ENCODE results near the gene FLRT2. TPM values are rescaled to one million over a fixed set of nuclear protein-coding genes. Genes with fewer than 3 reads are reported as not detected.

FLRT2 gene
- total RNA-seq, 1 experiment from 2014 or later = 0.43 TPM

DNA sequence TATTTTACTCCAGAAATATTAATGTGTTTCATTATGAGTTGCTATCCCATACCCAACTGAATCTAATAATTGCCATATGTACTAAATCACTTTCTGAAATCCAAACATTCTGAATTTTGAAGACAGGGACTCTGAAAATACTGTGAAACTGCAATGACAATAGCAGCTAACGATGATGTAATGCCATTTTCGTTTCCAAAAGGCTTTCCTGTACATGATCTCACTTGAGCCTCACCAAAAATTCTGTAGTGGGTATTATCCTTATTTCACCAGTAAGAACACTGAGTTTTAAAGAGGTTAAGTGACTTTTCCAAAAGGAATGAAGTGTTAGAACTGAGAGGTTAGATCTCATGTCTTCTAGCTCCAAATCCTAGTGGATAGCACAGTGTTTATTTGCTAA, 133.3 kb downstream of the FLRT2 start:
- H3K27me3 Mint-ChIP-seq (ENCODE audit: insufficient read depth, unreplicated experiment) = peaks cover 7% of the 10 kb centered on the region
- no peaks in the 10 kb centered on the region for H3K4me1 Mint-ChIP-seq (ENCODE audit: low read depth, unreplicated experiment)
- BruUV-seq (replicated peaks) = no TSS peak
- TF ChIP-seq, protein P1, sequence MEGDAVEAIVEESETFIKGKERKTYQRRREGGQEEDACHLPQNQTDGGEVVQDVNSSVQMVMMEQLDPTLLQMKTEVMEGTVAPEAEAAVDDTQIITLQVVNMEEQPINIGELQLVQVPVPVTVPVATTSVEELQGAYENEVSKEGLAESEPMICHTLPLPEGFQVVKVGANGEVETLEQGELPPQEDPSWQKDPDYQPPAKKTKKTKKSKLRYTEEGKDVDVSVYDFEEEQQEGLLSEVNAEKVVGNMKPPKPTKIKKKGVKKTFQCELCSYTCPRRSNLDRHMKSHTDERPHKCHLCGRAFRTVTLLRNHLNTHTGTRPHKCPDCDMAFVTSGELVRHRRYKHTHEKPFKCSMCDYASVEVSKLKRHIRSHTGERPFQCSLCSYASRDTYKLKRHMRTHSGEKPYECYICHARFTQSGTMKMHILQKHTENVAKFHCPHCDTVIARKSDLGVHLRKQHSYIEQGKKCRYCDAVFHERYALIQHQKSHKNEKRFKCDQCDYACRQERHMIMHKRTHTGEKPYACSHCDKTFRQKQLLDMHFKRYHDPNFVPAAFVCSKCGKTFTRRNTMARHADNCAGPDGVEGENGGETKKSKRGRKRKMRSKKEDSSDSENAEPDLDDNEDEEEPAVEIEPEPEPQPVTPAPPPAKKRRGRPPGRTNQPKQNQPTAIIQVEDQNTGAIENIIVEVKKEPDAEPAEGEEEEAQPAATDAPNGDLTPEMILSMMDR (IDR thresholded peaks at IDR 0.05; ENCODE audit: insufficient read depth in 1 of 2, low read depth in 1 of 2, low read length in 1 of 2, severe bottlenecking in 1 of 2, unreplicated experiment in 1 of 2) = no peak
- Histone ChIP-seq H3K9me3 (no peaks in the 10 kb centered on the region), H3K36me3 (ENCODE audit: control insufficient read depth, insufficient read depth, low read length) (no peaks in the 10 kb centered on the region), H3K27me3 (replicated peaks; ENCODE audit: control insufficient read depth, insufficient read depth, low read length) (no peaks in the 10 kb centered on the region), H3K4me1 (no peaks in the 10 kb centered on the region), H3K4me3 (ENCODE audit: low read depth, low read length) (no peak overlapping the region)
- DNase-seq = no peak
- H3K4me3 Mint-ChIP-seq (ENCODE audit: unreplicated experiment) = no peak overlapping the region
- intact Hi-C loops (cut with micrococcal nuclease; ENCODE audit: unreplicated experiment) = no loop called here
- POLR2A ChIA-PET = no interaction called here
- no peaks in the 10 kb centered on the region for H3K9me3 Mint-ChIP-seq (ENCODE audit: unreplicated experiment)
- H3K36me3 Mint-ChIP-seq (ENCODE audit: insufficient read depth, unreplicated experiment) = no peaks in the 10 kb centered on the region
- CTCF ChIA-PET = interaction anchor here (0.6 kb wide), 1 partner anchor 51 kb away, joined by 6 read pairs; no protein-coding TSS in a partner anchor
- no peak overlapping the region for H3K27ac Mint-ChIP-seq (ENCODE audit: unreplicated experiment)

DNA sequence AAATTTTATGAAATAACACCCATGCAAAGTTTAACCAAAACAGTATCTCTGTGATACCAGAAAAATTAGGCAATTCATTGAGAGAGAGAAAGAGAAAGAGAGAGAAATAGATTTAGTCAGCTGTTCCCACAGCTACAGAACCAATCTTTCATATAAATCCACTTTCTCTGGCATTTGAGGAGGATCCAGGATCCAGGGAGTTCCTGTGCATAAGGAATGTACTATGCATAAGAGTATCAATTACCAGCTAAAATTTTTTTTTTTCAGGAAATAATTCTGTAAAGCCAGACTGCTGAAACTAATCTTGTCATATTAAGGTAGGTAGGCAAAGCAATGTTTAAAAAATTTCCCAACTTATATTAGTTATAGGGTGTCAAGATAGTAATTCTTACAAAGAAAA, 133.7 kb downstream of the FLRT2 start:
- ChIA-PET POLR2A (no interaction called here), CTCF (interaction anchor here (0.6 kb wide), 1 partner anchor 52 kb away, joined by 6 read pairs; no protein-coding TSS in a partner anchor)
- H3K27me3 ChIP-seq (replicated peaks; ENCODE audit: control insufficient read depth, insufficient read depth, low read length) = no peaks in the 10 kb centered on the region
- H3K27me3 Mint-ChIP-seq (ENCODE audit: insufficient read depth, unreplicated experiment) = peaks cover 7% of the 10 kb centered on the region
- H3K4me3 ChIP-seq (ENCODE audit: low read depth, low read length) = no peak overlapping the region
- no peak overlapping the region for H3K4me3 Mint-ChIP-seq (ENCODE audit: unreplicated experiment)
- TF ChIP-seq, protein P1 (IDR thresholded peaks at IDR 0.05; ENCODE audit: insufficient read depth in 1 of 2, low read depth in 1 of 2, low read length in 1 of 2, severe bottlenecking in 1 of 2, unreplicated experiment in 1 of 2) = no peak
- H3K4me1 Mint-ChIP-seq (ENCODE audit: low read depth, unreplicated experiment) = no peaks in the 10 kb centered on the region
- intact Hi-C loops (cut with micrococcal nuclease; ENCODE audit: unreplicated experiment) = no loop called here
- no peaks in the 10 kb centered on the region for H3K9me3 ChIP-seq
- H3K36me3 ChIP-seq (ENCODE audit: control insufficient read depth, insufficient read depth, low read length) = no peaks in the 10 kb centered on the region
- no TSS peak for BruUV-seq (replicated peaks)
- H3K27ac Mint-ChIP-seq (ENCODE audit: unreplicated experiment) = no peak overlapping the region
- no peaks in the 10 kb centered on the region for H3K4me1 ChIP-seq
- no peak for DNase-seq
- no peaks in the 10 kb centered on the region for H3K9me3 Mint-ChIP-seq (ENCODE audit: unreplicated experiment)
- no peaks in the 10 kb centered on the region for H3K36me3 Mint-ChIP-seq (ENCODE audit: insufficient read depth, unreplicated experiment)

DNA sequence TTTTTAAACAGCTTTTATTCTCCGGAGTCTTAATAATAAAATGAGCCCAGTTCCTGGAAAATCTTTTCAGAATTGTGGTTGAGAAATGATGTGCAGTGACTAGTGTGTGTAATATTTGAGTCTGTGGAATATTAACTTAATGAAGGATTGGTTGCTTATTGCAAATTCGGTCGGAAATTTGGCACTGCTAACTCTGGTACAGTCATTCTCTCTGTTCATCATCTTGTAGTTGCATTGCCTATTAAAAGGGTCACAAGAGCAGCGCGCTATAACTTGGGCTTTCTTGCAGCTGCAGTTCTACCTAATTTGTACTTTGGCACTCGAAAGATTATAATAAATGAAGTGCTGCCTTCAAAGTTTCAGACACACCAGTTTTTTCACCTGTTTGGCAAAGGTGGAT, 146.0 kb downstream of the FLRT2 start:
- Mint-ChIP-seq H3K9me3 (ENCODE audit: unreplicated experiment) (no peaks in the 10 kb centered on the region), H3K27ac (ENCODE audit: unreplicated experiment) (no peak overlapping the region), H3K4me1 (ENCODE audit: low read depth, unreplicated experiment) (no peaks in the 10 kb centered on the region), H3K27me3 (ENCODE audit: insufficient read depth, unreplicated experiment) (no peaks in the 10 kb centered on the region), H3K36me3 (ENCODE audit: insufficient read depth, unreplicated experiment) (no peaks in the 10 kb centered on the region), H3K4me3 (ENCODE audit: unreplicated experiment) (no peak overlapping the region)
- CTCF ChIA-PET = no interaction called here
- DNase-seq = no peak
- no peaks in the 10 kb centered on the region for H3K27me3 ChIP-seq (replicated peaks; ENCODE audit: control insufficient read depth, insufficient read depth, low read length)
- BruUV-seq (replicated peaks) = no TSS peak
- no peaks in the 10 kb centered on the region for H3K36me3 ChIP-seq (ENCODE audit: control insufficient read depth, insufficient read depth, low read length)
- no peak overlapping the region for H3K4me3 ChIP-seq (ENCODE audit: low read depth, low read length)
- no peaks in the 10 kb centered on the region for H3K9me3 ChIP-seq
- TF ChIP-seq, protein P1 (IDR thresholded peaks at IDR 0.05; ENCODE audit: insufficient read depth in 1 of 2, low read depth in 1 of 2, low read length in 1 of 2, severe bottlenecking in 1 of 2, unreplicated experiment in 1 of 2) = no peak
- no peaks in the 10 kb centered on the region for H3K4me1 ChIP-seq
- POLR2A ChIA-PET = no interaction called here
- intact Hi-C loops (cut with micrococcal nuclease; ENCODE audit: unreplicated experiment) = no loop called here

All from Caco-2 (cell line).